IMR-90 (cell line): ENCODE measurements around the gene PCDHGA2.

Experiments
- BHLHE40 ChIP-seq: fragments of 150-350 bp; IDR thresholded peaks from 2 replicates; pipeline ENCODE4 v1.6.1; 2016; ENCODE audit warnings: mild to moderate bottlenecking, low read depth, low read length
- MXI1 ChIP-seq: IDR thresholded peaks from 2 replicates; pipeline ENCODE4 v1.6.1; 2012; ENCODE audit warnings: low read depth, mild to moderate bottlenecking, low read length, moderate library complexity, borderline replicate concordance
- POLR2A ChIP-seq: IDR thresholded peaks from 2 replicates; pipeline ENCODE4 v1.6.1; 2012; ENCODE audit warnings: mild to moderate bottlenecking, low read depth, low read length
- RAD21 ChIP-seq: IDR thresholded peaks from 2 replicates; pipeline ENCODE4 v1.6.1; 2012; ENCODE audit warnings: low read length, improper control_type of control experiment
- TF ChIP-seq, protein P1 (sequence below): conservative IDR thresholded peaks from 2 replicates; pipeline ENCODE4 v1.5.1; 2012; ENCODE audit warnings: mild to moderate bottlenecking, low read depth, low read length, improper control_type of control experiment

DNA sequence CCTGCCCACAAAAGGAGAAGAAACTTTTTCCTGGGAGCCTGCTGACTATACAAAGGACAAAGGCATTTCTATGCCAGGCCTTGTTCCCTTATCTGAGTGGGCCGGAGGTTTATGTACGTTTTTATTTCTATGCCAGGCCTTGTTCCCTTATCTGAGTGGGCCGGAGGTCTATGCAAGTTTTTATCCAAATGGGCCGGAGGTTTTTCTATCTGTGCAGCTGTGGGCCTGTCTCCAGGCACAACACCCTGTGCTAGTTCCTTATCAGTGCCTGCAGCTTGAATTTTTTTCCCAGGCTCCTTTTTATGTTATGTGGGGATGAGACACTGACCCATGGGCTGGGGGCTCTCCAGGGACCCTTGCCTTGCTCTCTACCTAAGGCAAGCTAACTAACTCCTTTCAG, 40.2 kb upstream of the PCDHGA2 start:
- TF ChIP-seq, protein P1, sequence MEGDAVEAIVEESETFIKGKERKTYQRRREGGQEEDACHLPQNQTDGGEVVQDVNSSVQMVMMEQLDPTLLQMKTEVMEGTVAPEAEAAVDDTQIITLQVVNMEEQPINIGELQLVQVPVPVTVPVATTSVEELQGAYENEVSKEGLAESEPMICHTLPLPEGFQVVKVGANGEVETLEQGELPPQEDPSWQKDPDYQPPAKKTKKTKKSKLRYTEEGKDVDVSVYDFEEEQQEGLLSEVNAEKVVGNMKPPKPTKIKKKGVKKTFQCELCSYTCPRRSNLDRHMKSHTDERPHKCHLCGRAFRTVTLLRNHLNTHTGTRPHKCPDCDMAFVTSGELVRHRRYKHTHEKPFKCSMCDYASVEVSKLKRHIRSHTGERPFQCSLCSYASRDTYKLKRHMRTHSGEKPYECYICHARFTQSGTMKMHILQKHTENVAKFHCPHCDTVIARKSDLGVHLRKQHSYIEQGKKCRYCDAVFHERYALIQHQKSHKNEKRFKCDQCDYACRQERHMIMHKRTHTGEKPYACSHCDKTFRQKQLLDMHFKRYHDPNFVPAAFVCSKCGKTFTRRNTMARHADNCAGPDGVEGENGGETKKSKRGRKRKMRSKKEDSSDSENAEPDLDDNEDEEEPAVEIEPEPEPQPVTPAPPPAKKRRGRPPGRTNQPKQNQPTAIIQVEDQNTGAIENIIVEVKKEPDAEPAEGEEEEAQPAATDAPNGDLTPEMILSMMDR = no peak
- TF ChIP-seq RAD21 (no peak), MXI1 (no peak), BHLHE40 (no peak), POLR2A (no peak)
